GM23248 (cell line): ENCODE results near the gene TMED8. TPM values are rescaled to one million over a fixed set of nuclear protein-coding genes. Genes with fewer than 3 reads are reported as not detected.
A peak's percentile ranks its signal among the peaks of the same experiment; 100 is the strongest.

ENCODE experiments used
- DNase-seq: peaks from one replicate; pipeline ENCODE4 v3.0.0-alpha.2; 2015
- H2AFZ ChIP-seq: fragments of 200-600 bp; sonication (generic); 2 replicates; pipeline ENCODE4 v1.6.1; 2016; ENCODE audit warnings: antibody characterized with exemption
- H3F3A ChIP-seq: fragments of 200-600 bp; sonication (generic); 2 replicates; pipeline ENCODE4 v1.6.1; 2016; ENCODE audit warnings: mild to moderate bottlenecking, antibody characterized with exemption, mixed run types; ENCODE audit not compliant: insufficient read depth
- H3K27ac ChIP-seq: fragments of 200-600 bp; sonication (generic); 2 replicates; pipeline ENCODE4 v1.5.1; 2016; ENCODE audit warnings: mild to moderate bottlenecking
- H3K27me3 ChIP-seq: fragments of 200-600 bp; sonication (generic); replicated peaks from 2 replicates; pipeline ENCODE4 v1.6.1; 2016; ENCODE audit warnings: mild to moderate bottlenecking; ENCODE audit not compliant: insufficient read depth
- H3K36me3 ChIP-seq: fragments of 200-600 bp; sonication (generic); 2 replicates; pipeline ENCODE4 v1.6.1; 2016; ENCODE audit warnings: low read depth, mild to moderate bottlenecking
- H3K4me1 ChIP-seq: fragments of 200-600 bp; sonication (generic); 2 replicates; pipeline ENCODE4 v1.6.1; 2016; ENCODE audit warnings: mild to moderate bottlenecking; ENCODE audit not compliant: insufficient read depth
- H3K4me2 ChIP-seq: fragments of 200-600 bp; sonication (generic); one replicate; pipeline ENCODE4 v1.6.1; 2016; ENCODE audit warnings: mild to moderate bottlenecking; ENCODE audit not compliant: unreplicated experiment
- H3K4me3 ChIP-seq: fragments of 200-600 bp; sonication (generic); 2 replicates; pipeline ENCODE4 v1.5.1; 2016; ENCODE audit warnings: mild to moderate bottlenecking
- H3K79me2 ChIP-seq: fragments of 200-600 bp; sonication (generic); 2 replicates; pipeline ENCODE4 v1.6.1; 2016; ENCODE audit warnings: mild to moderate bottlenecking; ENCODE audit not compliant: insufficient read depth
- H3K9ac ChIP-seq: fragments of 200-600 bp; sonication (generic); 2 replicates; pipeline ENCODE4 v1.6.1; 2016; ENCODE audit warnings: mild to moderate bottlenecking
- H3K9me2 ChIP-seq: fragments of 200-600 bp; sonication (generic); 2 replicates; pipeline ENCODE4 v1.6.1; 2016; ENCODE audit warnings: mixed run types, mild to moderate bottlenecking, moderate library complexity; ENCODE audit not compliant: insufficient read depth
- H3K9me3 ChIP-seq: fragments of 200-600 bp; sonication (generic); one replicate; pipeline ENCODE4 v1.6.1; 2017; ENCODE audit warnings: low read depth
- H4K20me1 ChIP-seq: fragments of 200-600 bp; sonication (generic); 2 replicates; pipeline ENCODE4 v1.6.0; 2016; ENCODE audit not compliant: insufficient read depth
- EZH2 ChIP-seq: fragments of 200-600 bp; sonication (generic); IDR thresholded peaks from 2 replicates; pipeline ENCODE4 v1.6.1; 2018; ENCODE audit warnings: antibody characterized with exemption, mild to moderate bottlenecking; ENCODE audit not compliant: insufficient read depth, poor library complexity, severe bottlenecking
- EZH2phosphoT487 ChIP-seq: fragments of 200-600 bp; sonication (generic); IDR thresholded peaks from 2 replicates; pipeline ENCODE4 v1.6.1; 2018; ENCODE audit warnings: antibody characterized with exemption, moderate library complexity, mild to moderate bottlenecking, low read depth; ENCODE audit not compliant: insufficient read depth
- WGBS, 2 experiments: methylation state at CpG; one replicate each; pipeline ENCODE4 v1.1.6; 2015 to 2017; ENCODE audit warnings: low lambda C conversion rate in 2 of 2, low coverage in 1 of 2; ENCODE audit errors: missing lambda C conversion rate in 2 of 2; 5-methylcytosine and 5-hydroxymethylcytosine counted together
- in situ Hi-C: fragments of 300-500 bp; cut with MboI; formaldehyde crosslinking; loops from 2 replicates; pipeline ENCODE4 v1.15.0; 2020
- polyA plus RNA-seq: library from polyadenylated mRNA; unstranded; fragments of >200 nt; fragmentation: Nextera tagmentation; extraction: Ambion mirVana; gene quantifications from 2 replicates; pipeline ENCODE4 v1.2.1, GENCODE V29; 2016
- total RNA-seq: library from RNA; depleted of rRNA; stranded (reverse); fragments of >200 nt; shearing (Covaris generic); gene quantifications from 2 replicates; pipeline ENCODE4 v1.2.3, GENCODE V29; 2014

TMED8 gene
- total and polyA plus RNA-seq, 2 experiments from 2014 or later: 3.2 to 7.5 TPM

- 57 to 62% methylated on average over 1 of the region's 1 CpG for WGBS, 2 experiments
- in situ Hi-C loops: no loop called here
- H3K4me1 ChIP-seq: no peaks in the 10 kb centered on the region; the same call in 1 of the 2 replicates
- H3K4me3 ChIP-seq: no peak overlapping the region
- H2AFZ ChIP-seq: no peak overlapping the region
- H4K20me1 ChIP-seq: no peaks in the 10 kb centered on the region
- no peaks in the 10 kb centered on the region for H3K36me3 ChIP-seq
- no peaks in the 10 kb centered on the region for H3K27me3 ChIP-seq
- H3K9me3 ChIP-seq: no peaks in the 10 kb centered on the region
- H3K4me2 ChIP-seq: no peak overlapping the region
- no peaks in the 10 kb centered on the region for H3K9me2 ChIP-seq
- H3F3A ChIP-seq: no peaks in the 10 kb centered on the region
- H3K9ac ChIP-seq: no peak overlapping the region
- TF ChIP-seq EZH2 (no peak), EZH2phosphoT487 (no peak)
- peak; percentile 4 for DNase-seq
- no peak overlapping the region for H3K27ac ChIP-seq
- H3K79me2 ChIP-seq: peaks cover 21% of the 10 kb centered on the region; the same call in 1 of the 2 replicates
These were observed 17.3 kb downstream of the TMED8 start for GRCh38 chr14:77359626-77360025.

GRCh38 chr14:77356899-77357298 lies 20.0 kb downstream of the TMED8 start:
- H2AFZ ChIP-seq: no peak overlapping the region
- in situ Hi-C loops: no loop called here
- H3K79me2 ChIP-seq: 0 out of 2 replicates have a peak, but pooled peaks cover 10% of the 10 kb centered on the region
- no peaks in the 10 kb centered on the region for H4K20me1 ChIP-seq
- H3K36me3 ChIP-seq: no peaks in the 10 kb centered on the region
- no peak overlapping the region for H3K27ac ChIP-seq
- no peak overlapping the region for H3K4me2 ChIP-seq
- WGBS, 2 experiments: 95 to 96% methylated on average over 4 of the region's 4 CpGs
- H3K9me2 ChIP-seq: no peaks in the 10 kb centered on the region
- H3K9me3 ChIP-seq: no peaks in the 10 kb centered on the region
- TF ChIP-seq EZH2phosphoT487 (no peak), EZH2 (no peak)
- no peak for DNase-seq
- H3F3A ChIP-seq: no peaks in the 10 kb centered on the region
- H3K4me3 ChIP-seq: no peak overlapping the region
- H3K4me1 ChIP-seq: no peaks in the 10 kb centered on the region; the same call in 1 of the 2 replicates
- H3K9ac ChIP-seq: no peak overlapping the region
- H3K27me3 ChIP-seq: no peaks in the 10 kb centered on the region

GRCh38 chr14:77355811-77356210 lies 21.1 kb downstream of the TMED8 start:
- no peaks in the 10 kb centered on the region for H4K20me1 ChIP-seq
- no peak overlapping the region for H3K9ac ChIP-seq
- no peaks in the 10 kb centered on the region for H3K79me2 ChIP-seq
- WGBS, 2 experiments: 97 to 98% methylated on average over 4 of the region's 4 CpGs
- H3K36me3 ChIP-seq: no peaks in the 10 kb centered on the region
- no peak overlapping the region for H3K4me2 ChIP-seq
- H2AFZ ChIP-seq: no peak overlapping the region
- H3K4me3 ChIP-seq: no peak overlapping the region
- H3K9me3 ChIP-seq: no peaks in the 10 kb centered on the region
- TF ChIP-seq EZH2phosphoT487: no peak
- no peak for TF ChIP-seq EZH2
- no peaks in the 10 kb centered on the region for H3K9me2 ChIP-seq
- no peak overlapping the region for H3K27ac ChIP-seq
- no peaks in the 10 kb centered on the region for H3K27me3 ChIP-seq
- no peaks in the 10 kb centered on the region; the same call in 1 of the 2 replicates for H3K4me1 ChIP-seq
- in situ Hi-C loops: no loop called here
- peak; percentile 20 for DNase-seq
- no peaks in the 10 kb centered on the region for H3F3A ChIP-seq

- Histone ChIP-seq H3K9ac (no peak overlapping the region), H3K4me1 (no peaks in the 10 kb centered on the region; the same call in 1 of the 2 replicates), H4K20me1 (no peaks in the 10 kb centered on the region), H3K36me3 (peaks cover 7% of the 10 kb centered on the region; the same call in 1 of the 2 replicates), H3K9me3 (no peaks in the 10 kb centered on the region), H3K9me2 (no peaks in the 10 kb centered on the region), H3K79me2 (no peaks in the 10 kb centered on the region), H3K27ac (no peak overlapping the region), H3K4me2 (no peak overlapping the region), H3K4me3 (no peak overlapping the region), H3K27me3 (no peaks in the 10 kb centered on the region), H2AFZ (no peak overlapping the region), H3F3A (no peaks in the 10 kb centered on the region)
- TF ChIP-seq EZH2phosphoT487 (no peak), EZH2 (no peak)
- DNase-seq: no peak
- in situ Hi-C loops: no loop called here
- 94 to 96% methylated on average over 5 of the region's 5 CpGs for WGBS, 2 experiments
These were observed 23.3 kb downstream of the TMED8 start for GRCh38 chr14:77353469-77354141.

- Histone ChIP-seq H3K79me2 (no peaks in the 10 kb centered on the region), H3F3A (no peaks in the 10 kb centered on the region), H3K4me2 (no peak overlapping the region), H2AFZ (no peak overlapping the region), H3K4me3 (no peak overlapping the region), H4K20me1 (no peaks in the 10 kb centered on the region), H3K27ac (no peak overlapping the region), H3K4me1 (no peaks in the 10 kb centered on the region), H3K27me3 (no peaks in the 10 kb centered on the region), H3K9me2 (no peaks in the 10 kb centered on the region), H3K9me3 (no peaks in the 10 kb centered on the region), H3K36me3 (peaks cover 7% of the 10 kb centered on the region; the same call in 1 of the 2 replicates), H3K9ac (no peak overlapping the region)
- in situ Hi-C loops: no loop called here
- DNase-seq: no peak
- 51 to 56% methylated on average over 3 of the region's 3 CpGs for WGBS, 2 experiments
- TF ChIP-seq EZH2: no peak
- TF ChIP-seq EZH2phosphoT487: no peak
These were observed 29.1 kb downstream of the TMED8 start for GRCh38 chr14:77347751-77348150.
